Measurements from ENCODE around the gene SIDT2. TPM values are rescaled to one million over a fixed set of nuclear protein-coding genes. Genes with fewer than 3 reads are reported as not detected.
A peak's percentile ranks its signal among the peaks of the same experiment; 100 is the strongest.

The SIDT2 gene
- total RNA-seq, 1 experiment from 2014 or later = 37.0 TPM

- TF ChIP-seq SIN3A (IDR thresholded peaks at IDR 0.05; ENCODE audit: low read depth) (no peak), POLR2AphosphoS5 (IDR thresholded peaks at IDR 0.05; ENCODE audit: low read depth, low read length) (0 out of 2 replicates have a peak, but pooled peaks have one; percentile 2), ZNF274 (IDR thresholded peaks at IDR 0.05; ENCODE audit: low read depth, low read length) (no peak)
- no peak for DNase-seq (ENCODE audit: low read depth, low spot score)
- no peak overlapping the region for H3K4me3 ChIP-seq (replicated peaks in 1 of 2; ENCODE audit: low read depth in 1 of 2, low read length in 2 of 2)
- ChIA-PET CTCF (no interaction called here), RAD21 (ENCODE audit: low non-redundant PET in 1 of 2, low total read pairs in 2 of 2, uncharacterized antibody in 2 of 2, unreplicated experiment in 2 of 2) (no interaction called here), POLR2A (no interaction called here)
- H3K9me3 ChIP-seq (ENCODE audit: control insufficient read depth in 1 of 2, insufficient read depth in 1 of 2, low read depth in 1 of 2, low read length in 2 of 2) = no peaks in the 10 kb centered on the region
- H3K27me3 ChIP-seq (ENCODE audit: insufficient read depth, low read length) = no peaks in the 10 kb centered on the region
- intact Hi-C loops (cut with micrococcal nuclease) = no loop called here
- no peak overlapping the region for H3K9ac ChIP-seq (ENCODE audit: low read length)
- H2AFZ ChIP-seq (ENCODE audit: low read depth, low read length, poor library complexity, severe bottlenecking) = no peak overlapping the region
- ATAC-seq = no peak
- no TSS peak for BruUV-seq (replicated peaks)
- peaks cover 18 to 49% of the 10 kb centered on the region in 2 experiments for H3K4me1 ChIP-seq (ENCODE audit: control insufficient read depth in 1 of 2, insufficient read depth in 2 of 2, low read length in 2 of 2)
- H4K20me1 ChIP-seq (ENCODE audit: insufficient read depth) = 0 out of 2 replicates have a peak, but pooled peaks cover 6% of the 10 kb centered on the region
- H3K4me2 ChIP-seq (ENCODE audit: low read length) = peak overlapping the region; percentile 7; the same call in 1 of the 2 replicates
- H3K79me2 ChIP-seq (ENCODE audit: insufficient read depth, low read length) = peaks cover 9% of the 10 kb centered on the region; the same call in 1 of the 2 replicates
- no peaks in the 10 kb centered on the region for H3K9me2 ChIP-seq (ENCODE audit: insufficient read depth)
- H3K27ac ChIP-seq (ENCODE audit: low read depth, low read length) = no peak overlapping the region
- H3K36me3 ChIP-seq (ENCODE audit: control insufficient read depth in 1 of 2, insufficient read depth in 2 of 2, low read length in 2 of 2) = peaks cover 16 to 24% of the 10 kb centered on the region in 2 experiments; a peak in 3 of 4 replicates
Measured at GRCh38 chr11:117171404-117172061, 7.0 kb upstream of the SIDT2 start.

DNA sequence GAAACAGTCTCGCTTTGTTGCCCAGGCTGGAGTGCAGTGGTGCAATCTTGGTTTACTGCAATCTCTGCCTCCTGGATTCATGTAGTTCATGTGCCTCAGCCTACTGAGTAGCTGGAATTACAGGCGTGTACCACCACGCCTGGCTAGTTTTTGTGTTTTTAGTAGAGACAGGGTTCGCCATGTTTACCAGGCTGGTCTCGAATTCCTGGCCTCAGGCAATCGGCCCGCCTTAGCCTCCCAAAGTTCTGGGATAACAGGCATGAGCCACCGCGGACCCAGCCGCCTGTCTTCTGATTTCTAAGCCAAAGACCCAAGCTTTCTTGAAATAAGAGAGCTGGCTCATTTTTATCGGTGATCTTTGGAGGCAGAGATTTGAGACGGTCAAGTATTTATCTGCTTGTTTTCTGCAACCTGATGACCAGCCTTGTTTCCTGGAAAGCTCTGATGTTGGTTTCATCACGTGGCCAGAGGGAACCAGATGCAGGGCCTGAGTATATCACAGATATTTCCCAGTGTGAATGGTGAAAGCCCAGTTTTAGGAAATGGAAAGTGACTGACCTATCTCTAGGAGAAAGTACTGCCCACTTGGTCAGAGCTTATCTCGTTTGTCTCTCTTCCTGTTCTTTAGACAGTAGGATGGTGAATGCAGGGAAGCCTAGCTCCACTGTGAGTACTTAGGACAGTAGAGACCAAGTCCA lies 5.7 kb upstream of the SIDT2 start:
- Histone ChIP-seq H3K4me1 (ENCODE audit: control insufficient read depth in 1 of 2, insufficient read depth in 2 of 2, low read length in 2 of 2) (peaks cover 24 to 56% of the 10 kb centered on the region in 2 experiments), H3K79me2 (ENCODE audit: insufficient read depth, low read length) (peaks cover 9% of the 10 kb centered on the region; the same call in 1 of the 2 replicates), H2AFZ (ENCODE audit: low read depth, low read length, poor library complexity, severe bottlenecking) (no peak overlapping the region), H3K9me3 (ENCODE audit: control insufficient read depth in 1 of 2, insufficient read depth in 1 of 2, low read depth in 1 of 2, low read length in 2 of 2) (no peaks in the 10 kb centered on the region), H3K36me3 (ENCODE audit: control insufficient read depth in 1 of 2, insufficient read depth in 2 of 2, low read length in 2 of 2) (peaks cover 10 to 11% of the 10 kb centered on the region in 2 experiments; a peak in 3 of 4 replicates), H3K27ac (ENCODE audit: low read depth, low read length) (no peak overlapping the region; the same call in 1 of the 2 replicates), H3K27me3 (ENCODE audit: insufficient read depth, low read length) (no peaks in the 10 kb centered on the region), H3K9me2 (ENCODE audit: insufficient read depth) (no peaks in the 10 kb centered on the region), H4K20me1 (ENCODE audit: insufficient read depth) (0 out of 2 replicates have a peak, but pooled peaks cover 6% of the 10 kb centered on the region), H3K4me3 (replicated peaks in 1 of 2; ENCODE audit: low read depth in 1 of 2, low read length in 2 of 2) (no peak overlapping the region), H3K9ac (ENCODE audit: low read length) (peak overlapping the region; percentile 48; the same call in 1 of the 2 replicates), H3K4me2 (ENCODE audit: low read length) (peak overlapping the region; percentile 74)
- ATAC-seq = no peak
- DNase-seq (ENCODE audit: low read depth, low spot score) = no peak
- no TSS peak for BruUV-seq (replicated peaks)
- intact Hi-C loops (cut with micrococcal nuclease) = no loop called here
- ChIA-PET POLR2A (interaction anchor here (0.7 kb wide), 1 partner anchor 14 kb away, joined by 3 read pairs; no protein-coding TSS in a partner anchor), RAD21 (ENCODE audit: low non-redundant PET in 1 of 2, low total read pairs in 2 of 2, uncharacterized antibody in 2 of 2, unreplicated experiment in 2 of 2) (no interaction called here), CTCF (interaction anchor here (1.0 kb wide), 1 partner anchor 8 kb away, joined by 4 read pairs; no protein-coding TSS in a partner anchor)
- no peak for TF ChIP-seq ZFX (IDR thresholded peaks at IDR 0.05)
- TF ChIP-seq, protein P1, sequence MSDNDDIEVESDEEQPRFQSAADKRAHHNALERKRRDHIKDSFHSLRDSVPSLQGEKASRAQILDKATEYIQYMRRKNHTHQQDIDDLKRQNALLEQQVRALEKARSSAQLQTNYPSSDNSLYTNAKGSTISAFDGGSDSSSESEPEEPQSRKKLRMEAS (IDR thresholded peaks at IDR 0.05) = no peak
- no peak for TF ChIP-seq POLR2A (IDR thresholded peaks at IDR 0.05; ENCODE audit: borderline replicate concordance, extremely low read depth, insufficient read depth, insufficient read length)
- no peak for TF ChIP-seq YY1 (IDR thresholded peaks at IDR 0.05; ENCODE audit: extremely low read depth, insufficient replicate concordance, low read depth, low read length)
